Suprapubic skin (tissue), 4 donors: ENCODE measurements around the gene L3MBTL1. TPM values are rescaled to one million over a fixed set of nuclear protein-coding genes. Genes with fewer than 3 reads are reported as not detected.

ENCODE experiments used
- DNase-seq, 2 donors: peaks; one replicate each; pipeline ENCODE4 v3.0.0-alpha.2; 2019; ENCODE audit warnings: low spot score in 2 of 2
- H3K27ac ChIP-seq: fragments of 200-600 bp; sonication (generic); one replicate; pipeline ENCODE4 v1.5.1; 2019
- H3K27me3 ChIP-seq: fragments of 200-600 bp; sonication (generic); one replicate; pipeline ENCODE4 v1.5.1; 2019
- H3K36me3 ChIP-seq: fragments of 200-600 bp; sonication (generic); one replicate; pipeline ENCODE4 v1.5.1; 2019
- H3K4me1 ChIP-seq: fragments of 200-600 bp; sonication (generic); one replicate; pipeline ENCODE4 v1.5.1; 2019
- H3K4me3 ChIP-seq: fragments of 200-600 bp; sonication (generic); one replicate; pipeline ENCODE4 v1.5.1; 2019; ENCODE audit warnings: mild to moderate bottlenecking
- H3K9me3 ChIP-seq: fragments of 200-600 bp; sonication (generic); one replicate; pipeline ENCODE4 v1.5.1; 2019
- CTCF ChIP-seq, 2 donors: fragments of 200-600 bp in 1 of 2; fragments of 450-650 bp in 1 of 2; sonication (generic) in 1 of 2; IDR thresholded peaks; one replicate each; pipeline ENCODE4 v1.5.1; 2016 to 2019; ENCODE audit warnings: antibody characterized with exemption in 2 of 2, mild to moderate bottlenecking in 1 of 2, moderate library complexity in 1 of 2
- EP300 ChIP-seq: sonication (generic); formaldehyde crosslinking; IDR thresholded peaks from one replicate; pipeline ENCODE4 v1.6.1; 2017; ENCODE audit warnings: antibody characterized with exemption
- POLR2A ChIP-seq, 2 donors: fragments of 450-650 bp; IDR thresholded peaks; one replicate each; pipeline ENCODE4 v1.6.1; 2017; ENCODE audit warnings: antibody characterized with exemption in 2 of 2, mild to moderate bottlenecking in 2 of 2, moderate library complexity in 2 of 2
- POLR2AphosphoS5 ChIP-seq, 3 donors: sonication (generic); formaldehyde crosslinking; IDR thresholded peaks; one replicate each; pipeline ENCODE4 v1.6.1; 2017; ENCODE audit warnings: antibody characterized with exemption in 3 of 3
- WGBS: methylation state at CpG from one replicate; pipeline ENCODE4 v1.1.5; 2018; 5-methylcytosine and 5-hydroxymethylcytosine counted together
- total RNA-seq, 4 donors: library from RNA; depleted of rRNA; stranded (reverse); fragments of >200 nt; gene quantifications; one replicate each; pipeline ENCODE4 v1.1.0, GENCODE V29; 2016

L3MBTL1 gene
- total RNA-seq, 4 donors from 2014 or later, result 8.9 to 39.7 (median 14.6) TPM

DNA sequence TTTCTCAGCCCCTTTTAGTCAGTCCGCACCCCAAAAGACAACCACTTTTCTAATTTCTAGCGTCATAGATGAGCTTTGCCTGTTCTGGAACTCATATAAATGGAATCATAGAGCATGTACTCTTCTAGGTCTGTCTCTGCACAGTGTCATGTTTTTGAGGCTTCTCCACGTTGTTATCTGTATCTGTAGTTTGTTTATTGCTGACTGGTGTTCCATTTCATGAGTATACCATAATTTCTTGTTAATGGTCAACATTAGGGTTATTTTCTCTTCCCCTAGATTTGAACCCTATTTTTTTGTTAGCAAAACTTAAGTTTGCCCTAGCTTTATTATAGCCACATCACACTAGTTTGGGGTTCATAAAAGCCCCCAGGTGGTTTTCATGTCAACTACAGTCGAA lies 35.2 kb downstream of the L3MBTL1 start:
- Histone ChIP-seq H3K4me3 (no peak overlapping the region), H3K36me3 (peaks cover 8% of the 10 kb centered on the region), H3K9me3 (no peaks in the 10 kb centered on the region), H3K27me3 (no peaks in the 10 kb centered on the region), H3K27ac (no peak overlapping the region), H3K4me1 (no peaks in the 10 kb centered on the region)
- TF ChIP-seq POLR2A (IDR thresholded peaks at IDR 0.05) (no peak), CTCF (IDR thresholded peaks at IDR 0.05) (no peak), EP300 (no peak), POLR2AphosphoS5 (IDR thresholded peaks at IDR 0.05) (no peak)
- 63% methylated on average over 4 of the region's 4 CpGs for WGBS
- no peak for DNase-seq

GRCh38 chr20:43543138-43543537 lies 35.6 kb downstream of the L3MBTL1 start:
- peaks cover 8% of the 10 kb centered on the region for H3K36me3 ChIP-seq
- no peaks in the 10 kb centered on the region for H3K4me1 ChIP-seq
- no peaks in the 10 kb centered on the region for H3K9me3 ChIP-seq
- no peak overlapping the region for H3K4me3 ChIP-seq
- DNase-seq, result peak in 1 of 2 donors; percentile 20
- no peaks in the 10 kb centered on the region for H3K27me3 ChIP-seq
- 72% methylated on average over 5 of the region's 5 CpGs for WGBS
- H3K27ac ChIP-seq, result no peak overlapping the region
- TF ChIP-seq EP300 (no peak), CTCF (IDR thresholded peaks at IDR 0.05) (no peak), POLR2AphosphoS5 (IDR thresholded peaks at IDR 0.05) (no peak), POLR2A (IDR thresholded peaks at IDR 0.05) (no peak)

DNA sequence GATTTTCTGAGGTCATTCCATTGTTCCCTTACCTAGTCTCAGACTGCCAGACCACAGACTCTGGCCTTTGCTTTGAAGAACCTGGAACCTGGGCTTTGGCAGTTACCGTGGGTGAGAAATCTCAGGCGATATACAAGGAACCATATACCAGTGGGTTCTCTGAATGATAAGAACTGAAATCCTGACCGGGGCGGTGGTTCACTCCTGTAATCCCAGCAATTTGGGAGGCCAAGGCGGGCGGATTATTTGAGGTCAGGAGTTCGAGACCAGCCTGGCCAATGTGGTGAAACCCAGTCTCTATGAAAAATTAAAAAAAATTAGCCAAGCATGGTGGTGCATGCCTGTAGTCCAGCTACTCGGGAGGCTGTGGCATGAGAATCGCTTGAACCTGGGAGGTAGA lies 37.0 kb downstream of the L3MBTL1 start:
- Histone ChIP-seq H3K27ac (no peak overlapping the region), H3K27me3 (no peaks in the 10 kb centered on the region), H3K9me3 (no peaks in the 10 kb centered on the region), H3K36me3 (peaks cover 8% of the 10 kb centered on the region), H3K4me3 (no peak overlapping the region), H3K4me1 (no peaks in the 10 kb centered on the region)
- WGBS, result 94% methylated on average over 9 of the region's 9 CpGs
- DNase-seq, result peak in 1 of 2 donors; percentile 29
- TF ChIP-seq POLR2A (IDR thresholded peaks at IDR 0.05) (no peak), POLR2AphosphoS5 (IDR thresholded peaks at IDR 0.05) (no peak), CTCF (IDR thresholded peaks at IDR 0.05) (no peak), EP300 (no peak)

- WGBS, result 94% methylated on average over 4 of the region's 4 CpGs
- DNase-seq, result no peak
- no peak overlapping the region for H3K4me3 ChIP-seq
- TF ChIP-seq POLR2AphosphoS5 (IDR thresholded peaks at IDR 0.05) (no peak), EP300 (no peak), POLR2A (IDR thresholded peaks at IDR 0.05) (no peak), CTCF (IDR thresholded peaks at IDR 0.05) (no peak)
- H3K9me3 ChIP-seq, result no peaks in the 10 kb centered on the region
- H3K27me3 ChIP-seq, result no peaks in the 10 kb centered on the region
- H3K4me1 ChIP-seq, result no peaks in the 10 kb centered on the region
- H3K36me3 ChIP-seq, result peaks cover 4% of the 10 kb centered on the region
- H3K27ac ChIP-seq, result no peak overlapping the region
These were observed 38.5 kb downstream of the L3MBTL1 start for GRCh38 chr20:43545837-43546578.

- TF ChIP-seq POLR2AphosphoS5 (IDR thresholded peaks at IDR 0.05), result no peak
- TF ChIP-seq EP300, result no peak
- no peak for TF ChIP-seq POLR2A (IDR thresholded peaks at IDR 0.05)
- no peak for TF ChIP-seq CTCF (IDR thresholded peaks at IDR 0.05)
- WGBS, result 78% methylated on average over 5 of the region's 5 CpGs
- no peak overlapping the region for H3K27ac ChIP-seq
These were observed 40.9 kb downstream of the L3MBTL1 start for GRCh38 chr20:43548273-43548880.

More at GRCh38 chr20:43548273-43548880, 40.9 kb downstream of the L3MBTL1 start:
- peak in 1 of 2 donors; percentile 14 for DNase-seq
- Histone ChIP-seq H3K36me3 (peaks cover 4% of the 10 kb centered on the region), H3K4me3 (no peak overlapping the region), H3K9me3 (no peaks in the 10 kb centered on the region), H3K27me3 (no peaks in the 10 kb centered on the region), H3K4me1 (no peaks in the 10 kb centered on the region)
